ENCODE results near the gene PHOSPHO1.
A peak's percentile ranks its signal among the peaks of the same experiment; 100 is the strongest.

Gene PHOSPHO1

GRCh38 chr17:49242813-49243212 lies 12.2 kb upstream of the PHOSPHO1 start:
- no peak for DNase-seq (ENCODE audit: low spot score)

- DNase-seq (ENCODE audit: low spot score): no peak
Measured at GRCh38 chr17:49241692-49242397, 11.3 kb upstream of the PHOSPHO1 start.

- no peak for DNase-seq (ENCODE audit: low spot score)
Measured at GRCh38 chr17:49241040-49241439, 10.5 kb upstream of the PHOSPHO1 start.

GRCh38 chr17:49240619-49241018 lies 10.0 kb upstream of the PHOSPHO1 start:
- no peak for DNase-seq (ENCODE audit: low spot score)

- no peak for DNase-seq (ENCODE audit: low spot score)
Measured at GRCh38 chr17:49239963-49240362, 9.4 kb upstream of the PHOSPHO1 start.

- no peak for DNase-seq (ENCODE audit: low spot score)
Measured at GRCh38 chr17:49235896-49236295, 5.3 kb upstream of the PHOSPHO1 start.

GRCh38 chr17:49234509-49235080 lies 4.0 kb upstream of the PHOSPHO1 start:
- DNase-seq (ENCODE audit: low spot score): no peak

GRCh38 chr17:49231563-49231894 lies 942 bp upstream of the PHOSPHO1 start:
- DNase-seq (ENCODE audit: low spot score): no peak

- no peak for DNase-seq (ENCODE audit: low spot score)
Measured at GRCh38 chr17:49229805-49230600, 584 bp downstream of the PHOSPHO1 start.

GRCh38 chr17:49229076-49229804 lies 1.3 kb downstream of the PHOSPHO1 start:
- DNase-seq (ENCODE audit: low spot score): no peak

GRCh38 chr17:49227436-49228261 lies 2.9 kb downstream of the PHOSPHO1 start:
- DNase-seq (ENCODE audit: low spot score): peak; percentile 79

- DNase-seq (ENCODE audit: low spot score): no peak
Measured at GRCh38 chr17:49226771-49227435, 3.7 kb downstream of the PHOSPHO1 start.

GRCh38 chr17:49225554-49226236 lies 4.9 kb downstream of the PHOSPHO1 start:
- no peak for DNase-seq (ENCODE audit: low spot score)

- DNase-seq (ENCODE audit: low spot score): no peak
Measured at GRCh38 chr17:49224997-49225337, 5.6 kb downstream of the PHOSPHO1 start.

GRCh38 chr17:49224198-49224996 lies 6.2 kb downstream of the PHOSPHO1 start:
- peak; percentile 67 for DNase-seq (ENCODE audit: low spot score)

GRCh38 chr17:49223517-49224197 lies 6.9 kb downstream of the PHOSPHO1 start:
- peak; percentile 73 for DNase-seq (ENCODE audit: low spot score)

GRCh38 chr17:49223168-49223516 lies 7.4 kb downstream of the PHOSPHO1 start:
- no peak for DNase-seq (ENCODE audit: low spot score)

- DNase-seq (ENCODE audit: low spot score): no peak
Measured at GRCh38 chr17:49219987-49220386, 10.6 kb downstream of the PHOSPHO1 start.
